GM12873 (cell line): Measurements from ENCODE around the gene KDM4C.

Experiments used
- CTCF ChIP-seq: IDR thresholded peaks from 2 replicates; pipeline ENCODE4 v1.5.1; 2012; ENCODE audit warnings: low read depth, mild to moderate bottlenecking, moderate library complexity, low read length, control low read depth; ENCODE audit not compliant: insufficient read depth; ENCODE audit errors: missing control alignments

The KDM4C gene

GRCh38 chr9:7154650-7155049, 396.9 kb downstream of the KDM4C start:
- no peak for TF ChIP-seq CTCF

GRCh38 chr9:7161469-7161868, 403.7 kb downstream of the KDM4C start:
- no peak for TF ChIP-seq CTCF

GRCh38 chr9:7163932-7164331, 406.2 kb downstream of the KDM4C start:
- no peak for TF ChIP-seq CTCF

- no peak for TF ChIP-seq CTCF
These were observed 406.9 kb downstream of the KDM4C start for GRCh38 chr9:7164440-7165330.

GRCh38 chr9:7165331-7165975, 407.7 kb downstream of the KDM4C start:
- TF ChIP-seq CTCF = no peak

GRCh38 chr9:7166074-7166473, 408.3 kb downstream of the KDM4C start:
- TF ChIP-seq CTCF = no peak

GRCh38 chr9:7169717-7170389, 412.1 kb downstream of the KDM4C start:
- TF ChIP-seq CTCF = no peak
